ENCODE measurements around the gene KLF6. TPM values are rescaled to one million over a fixed set of nuclear protein-coding genes. Genes with fewer than 3 reads are reported as not detected.

Gene KLF6
- total and polyA plus RNA-seq, 2 donors (not counting 3 experiments of a cell fraction or from before 2014, with no cell fraction given), result 183 to 307 TPM

- Histone ChIP-seq H3K4me2 (ENCODE audit: insufficient read depth, low read length) (no peak overlapping the region), H3K36me3 (ENCODE audit: control insufficient read depth in 2 of 2, extremely low read depth in 1 of 2, insufficient read depth in 2 of 2, low read length in 2 of 2) (no peaks in the 10 kb centered on the region), H3K9me1 (replicated peaks; ENCODE audit: control insufficient read depth, extremely low read depth, insufficient read depth, low read length) (no peaks in the 10 kb centered on the region), H4K20me1 (replicated peaks; ENCODE audit: control insufficient read depth, extremely low read depth, insufficient read depth, low read length) (no peaks in the 10 kb centered on the region), H3K9ac (replicated peaks; ENCODE audit: extremely low read depth, insufficient read depth, low read length) (no peak overlapping the region), H2AFZ (ENCODE audit: low read depth, low read length) (no peak overlapping the region), H3K79me2 (ENCODE audit: control insufficient read depth, insufficient read depth, low read length) (no peaks in the 10 kb centered on the region), H3K27me3 (ENCODE audit: control insufficient read depth in 2 of 2, insufficient read depth in 2 of 2, low read length in 2 of 2) (no peaks in the 10 kb centered on the region), H3K4me1 (ENCODE audit: control insufficient read depth, extremely low read depth, insufficient read depth, low read length) (peaks cover 5% of the 10 kb centered on the region), H3K9me3 (replicated peaks; ENCODE audit: control insufficient read depth, insufficient read depth, low read length) (no peaks in the 10 kb centered on the region), H3K27ac (ENCODE audit: insufficient read depth, low read depth, low read length) (no peak overlapping the region), H3K4me3 (replicated peaks in 1 of 3; ENCODE audit: insufficient read depth in 1 of 3, low read depth in 1 of 3, low read length in 3 of 3) (no peak overlapping the region)
- no TSS peak for BruUV-seq (replicated peaks)
- dilution Hi-C loops (cut with MboI; ENCODE audit: extremely low pct_ligation_motif_present, low sequenced_read_pairs), result no loop called here
- intact Hi-C loops (cut with micrococcal nuclease), result no loop called here
- DNase-seq (ENCODE audit: low read depth, low spot score) (no peak), FAIRE-seq (no peak)
- TF ChIP-seq, protein P1, sequence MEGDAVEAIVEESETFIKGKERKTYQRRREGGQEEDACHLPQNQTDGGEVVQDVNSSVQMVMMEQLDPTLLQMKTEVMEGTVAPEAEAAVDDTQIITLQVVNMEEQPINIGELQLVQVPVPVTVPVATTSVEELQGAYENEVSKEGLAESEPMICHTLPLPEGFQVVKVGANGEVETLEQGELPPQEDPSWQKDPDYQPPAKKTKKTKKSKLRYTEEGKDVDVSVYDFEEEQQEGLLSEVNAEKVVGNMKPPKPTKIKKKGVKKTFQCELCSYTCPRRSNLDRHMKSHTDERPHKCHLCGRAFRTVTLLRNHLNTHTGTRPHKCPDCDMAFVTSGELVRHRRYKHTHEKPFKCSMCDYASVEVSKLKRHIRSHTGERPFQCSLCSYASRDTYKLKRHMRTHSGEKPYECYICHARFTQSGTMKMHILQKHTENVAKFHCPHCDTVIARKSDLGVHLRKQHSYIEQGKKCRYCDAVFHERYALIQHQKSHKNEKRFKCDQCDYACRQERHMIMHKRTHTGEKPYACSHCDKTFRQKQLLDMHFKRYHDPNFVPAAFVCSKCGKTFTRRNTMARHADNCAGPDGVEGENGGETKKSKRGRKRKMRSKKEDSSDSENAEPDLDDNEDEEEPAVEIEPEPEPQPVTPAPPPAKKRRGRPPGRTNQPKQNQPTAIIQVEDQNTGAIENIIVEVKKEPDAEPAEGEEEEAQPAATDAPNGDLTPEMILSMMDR (IDR thresholded peaks at IDR 0.05; ENCODE audit: extremely low read depth in 1 of 2, insufficient read depth in 1 of 2, low read depth in 1 of 2, low read length in 2 of 2), result no peak
- TF ChIP-seq POLR2A (IDR thresholded peaks at IDR 0.05; ENCODE audit: low read depth, low read length) (no peak), MYC (IDR thresholded peaks at IDR 0.05; ENCODE audit: low read depth, low read length) (no peak), POLR2AphosphoS5 (IDR thresholded peaks at IDR 0.05; ENCODE audit: insufficient read depth, low read depth, low read length) (no peak), GATA2 (IDR thresholded peaks at IDR 0.05; ENCODE audit: insufficient read depth, insufficient read length, low read depth, low read length) (no peak)
- ChIA-PET CTCF (no interaction called here), POLR2A (no interaction called here)
Observed at GRCh38 chr10:3820255-3820654, 35.2 kb upstream of the KLF6 start.

GRCh38 chr10:3816995-3817394, 32.0 kb upstream of the KLF6 start:
- no peak overlapping the region for H3K27ac ChIP-seq (ENCODE audit: insufficient read depth, low read depth, low read length)
- no peaks in the 10 kb centered on the region for H3K9me3 ChIP-seq (replicated peaks; ENCODE audit: control insufficient read depth, insufficient read depth, low read length)
- no peaks in the 10 kb centered on the region for H3K79me2 ChIP-seq (ENCODE audit: control insufficient read depth, insufficient read depth, low read length)
- intact Hi-C loops (cut with micrococcal nuclease), result no loop called here
- H2AFZ ChIP-seq (ENCODE audit: low read depth, low read length), result no peak overlapping the region
- ChIA-PET CTCF (interaction anchor here (0.7 to 1.1 kb wide), 2 partner anchors 19 to 73 kb away, joined by 3 to 4 read pairs; no protein-coding TSS in a partner anchor), POLR2A (no interaction called here)
- H3K4me2 ChIP-seq (ENCODE audit: insufficient read depth, low read length), result no peak overlapping the region
- peaks cover 5% of the 10 kb centered on the region for H3K4me1 ChIP-seq (ENCODE audit: control insufficient read depth, extremely low read depth, insufficient read depth, low read length)
- dilution Hi-C loops (cut with MboI; ENCODE audit: extremely low pct_ligation_motif_present, low sequenced_read_pairs), result no loop called here
- no TSS peak for BruUV-seq (replicated peaks)
- FAIRE-seq (no peak), DNase-seq (ENCODE audit: low read depth, low spot score) (no peak)
- TF ChIP-seq MAX (IDR thresholded peaks at IDR 0.05; ENCODE audit: insufficient read depth, insufficient read length) (no peak), FOS (IDR thresholded peaks at IDR 0.05; ENCODE audit: borderline replicate concordance, insufficient read depth, low read length) (no peak), EZH2 (IDR thresholded peaks at IDR 0.05; ENCODE audit: borderline replicate concordance, low read depth, low read length, severe bottlenecking) (no peak), JUN (IDR thresholded peaks at IDR 0.05; ENCODE audit: borderline replicate concordance, insufficient read depth, insufficient read length, low read depth) (no peak), POLR2A (IDR thresholded peaks at IDR 0.05; ENCODE audit: low read depth, low read length) (no peak), POLR2AphosphoS5 (IDR thresholded peaks at IDR 0.05; ENCODE audit: insufficient read depth, low read depth, low read length) (no peak), GATA2 (IDR thresholded peaks at IDR 0.05; ENCODE audit: insufficient read depth, insufficient read length, low read depth, low read length) (no peak), MYC (IDR thresholded peaks at IDR 0.05; ENCODE audit: low read depth, low read length) (no peak)
- TF ChIP-seq, protein P1 (IDR thresholded peaks at IDR 0.05; ENCODE audit: extremely low read depth in 1 of 2, insufficient read depth in 1 of 2, low read depth in 1 of 2, low read length in 2 of 2), result no peak
- H4K20me1 ChIP-seq (replicated peaks; ENCODE audit: control insufficient read depth, extremely low read depth, insufficient read depth, low read length), result no peaks in the 10 kb centered on the region
- no peaks in the 10 kb centered on the region for H3K9me1 ChIP-seq (replicated peaks; ENCODE audit: control insufficient read depth, extremely low read depth, insufficient read depth, low read length)
- no peaks in the 10 kb centered on the region for H3K36me3 ChIP-seq (ENCODE audit: control insufficient read depth in 2 of 2, extremely low read depth in 1 of 2, insufficient read depth in 2 of 2, low read length in 2 of 2)
- no peaks in the 10 kb centered on the region for H3K27me3 ChIP-seq (ENCODE audit: control insufficient read depth in 2 of 2, insufficient read depth in 2 of 2, low read length in 2 of 2)
- H3K9ac ChIP-seq (replicated peaks; ENCODE audit: extremely low read depth, insufficient read depth, low read length), result no peak overlapping the region
- no peak overlapping the region for H3K4me3 ChIP-seq (replicated peaks in 1 of 3; ENCODE audit: insufficient read depth in 1 of 3, low read depth in 1 of 3, low read length in 3 of 3)

Data from endothelial cell of umbilical vein (primary cell).